Activated T-helper 17 cell treated with anti-CD3 and anti-CD28 coated beads, Interleukin-2, amount 50 U/mL, for 72 hours (primary cell): Measurements from ENCODE around the gene PSME3IP1. TPM values are rescaled to one million over a fixed set of nuclear protein-coding genes. Genes with fewer than 3 reads are reported as not detected.

Experiments used
- ATAC-seq: fragments of 150-1000 bp; cut with Tn5 transposase; replicated peaks from 2 replicates; pipeline ENCODE4 v1.10.0; 2021; ENCODE audit warnings: mild to moderate bottlenecking, moderate library complexity
- H3K27ac Mint-ChIP-seq: one replicate; pipeline ENCODE4 v1.8.0; 2022; ENCODE audit warnings: mixed read lengths
- H3K27me3 Mint-ChIP-seq: one replicate; pipeline ENCODE4 v1.8.0; 2022; ENCODE audit warnings: mixed read lengths
- H3K36me3 Mint-ChIP-seq: one replicate; pipeline ENCODE4 v1.8.0; 2022; ENCODE audit warnings: low read depth, mild to moderate bottlenecking, mixed read lengths
- H3K4me1 Mint-ChIP-seq: one replicate; pipeline ENCODE4 v1.8.0; 2022; ENCODE audit warnings: mixed read lengths
- H3K4me3 Mint-ChIP-seq: one replicate; pipeline ENCODE4 v1.8.0; 2022; ENCODE audit warnings: mild to moderate bottlenecking, mixed read lengths
- H3K9me3 Mint-ChIP-seq: one replicate; pipeline ENCODE4 v1.8.0; 2022; ENCODE audit warnings: mixed read lengths
- total RNA-seq, 2 donors: library from RNA; stranded (reverse); gene quantifications; one replicate each; pipeline ENCODE4 v1.2.3, GENCODE V29; 2022

The PSME3IP1 gene
- total RNA-seq, 2 donors from 2014 or later: 79.0 to 103 TPM

- no peak for ATAC-seq
- Mint-ChIP-seq H3K9me3 (no peaks in the 10 kb centered on the region), H3K27me3 (no peaks in the 10 kb centered on the region), H3K27ac (no peak overlapping the region), H3K36me3 (peaks cover 3% of the 10 kb centered on the region), H3K4me3 (no peak overlapping the region), H3K4me1 (no peaks in the 10 kb centered on the region)
Measured at GRCh38 chr16:57147381-57148221, 38.2 kb downstream of the PSME3IP1 start.

GRCh38 chr16:57146735-57147134, 39.1 kb downstream of the PSME3IP1 start:
- Mint-ChIP-seq H3K9me3 (no peaks in the 10 kb centered on the region), H3K27ac (no peak overlapping the region)

GRCh38 chr16:57146040-57146647, 39.7 kb downstream of the PSME3IP1 start:
- Mint-ChIP-seq H3K27ac (no peak overlapping the region), H3K4me1 (peaks cover 10% of the 10 kb centered on the region), H3K9me3 (no peaks in the 10 kb centered on the region), H3K36me3 (no peaks in the 10 kb centered on the region), H3K27me3 (no peaks in the 10 kb centered on the region), H3K4me3 (no peak overlapping the region)
- no peak for ATAC-seq

More at GRCh38 chr16:57146735-57147134, 39.1 kb downstream of the PSME3IP1 start:
- H3K36me3 Mint-ChIP-seq: no peaks in the 10 kb centered on the region
- no peak overlapping the region for H3K4me3 Mint-ChIP-seq
- H3K27me3 Mint-ChIP-seq: no peaks in the 10 kb centered on the region
- ATAC-seq: no peak
- H3K4me1 Mint-ChIP-seq: peaks cover 8% of the 10 kb centered on the region

GRCh38 chr16:57145046-57146021, 40.5 kb downstream of the PSME3IP1 start:
- no peaks in the 10 kb centered on the region for H3K9me3 Mint-ChIP-seq
- peaks cover 10% of the 10 kb centered on the region for H3K4me1 Mint-ChIP-seq
- no peaks in the 10 kb centered on the region for H3K27me3 Mint-ChIP-seq
- no peak overlapping the region for H3K4me3 Mint-ChIP-seq
- H3K27ac Mint-ChIP-seq: no peak overlapping the region
- ATAC-seq: peak; percentile 47
- H3K36me3 Mint-ChIP-seq: no peaks in the 10 kb centered on the region

- Mint-ChIP-seq H3K4me3 (no peak overlapping the region), H3K4me1 (peaks cover 15% of the 10 kb centered on the region), H3K9me3 (no peaks in the 10 kb centered on the region), H3K27ac (peak overlapping the region; percentile 65), H3K27me3 (no peaks in the 10 kb centered on the region), H3K36me3 (no peaks in the 10 kb centered on the region)
- ATAC-seq: no peak
Measured at GRCh38 chr16:57144027-57144426, 41.8 kb downstream of the PSME3IP1 start.

- ATAC-seq: no peak
- Mint-ChIP-seq H3K4me1 (peaks cover 15% of the 10 kb centered on the region), H3K36me3 (no peaks in the 10 kb centered on the region), H3K27ac (peak overlapping the region; percentile 65), H3K27me3 (no peaks in the 10 kb centered on the region), H3K9me3 (no peaks in the 10 kb centered on the region), H3K4me3 (no peak overlapping the region)
Measured at GRCh38 chr16:57143149-57143921, 42.5 kb downstream of the PSME3IP1 start.

DNA sequence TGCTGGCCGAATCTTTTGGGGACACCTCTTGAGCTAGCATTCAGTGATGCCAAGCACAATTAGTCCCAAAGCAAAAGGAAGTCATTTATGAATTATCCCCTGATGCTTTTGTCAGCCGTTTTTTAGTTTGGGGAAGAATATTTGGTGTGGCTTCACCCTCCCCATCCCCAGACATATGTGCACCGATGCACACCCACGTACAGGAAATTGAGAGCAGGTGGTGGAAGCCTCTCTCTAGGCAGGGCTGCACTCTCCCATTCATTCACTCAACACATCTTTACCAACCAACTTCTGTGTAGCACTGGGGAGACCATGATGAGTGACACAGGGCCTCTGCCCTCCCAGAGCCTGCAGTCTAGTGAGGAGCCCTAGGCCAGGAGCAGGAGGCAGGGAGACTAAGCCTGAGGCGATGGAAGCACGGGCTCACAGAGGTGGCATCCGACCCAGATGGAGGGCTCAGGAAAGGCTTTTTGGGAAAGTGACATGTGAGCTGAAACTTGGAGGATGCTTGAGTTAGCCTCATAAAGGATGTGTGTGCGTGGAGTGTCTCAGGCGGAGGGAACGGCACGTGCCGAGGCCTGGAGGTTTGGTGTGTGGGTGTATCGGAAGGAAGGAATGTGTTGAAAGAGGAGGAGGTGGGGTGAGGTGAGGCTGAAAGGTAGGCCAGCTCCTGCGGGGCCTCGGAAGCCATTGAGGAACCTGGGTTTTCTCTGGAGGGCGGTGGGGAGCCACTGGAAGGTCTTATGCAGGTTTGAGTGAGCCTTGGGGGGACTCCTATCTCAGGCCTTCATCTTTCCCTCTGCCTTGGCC, 43.8 kb downstream of the PSME3IP1 start:
- Mint-ChIP-seq H3K9me3 (no peaks in the 10 kb centered on the region), H3K4me3 (peak overlapping the region; percentile 68), H3K4me1 (peaks cover 15% of the 10 kb centered on the region), H3K27me3 (no peaks in the 10 kb centered on the region), H3K27ac (peak overlapping the region; percentile 88), H3K36me3 (no peaks in the 10 kb centered on the region)
- ATAC-seq: peak; percentile 70

DNA sequence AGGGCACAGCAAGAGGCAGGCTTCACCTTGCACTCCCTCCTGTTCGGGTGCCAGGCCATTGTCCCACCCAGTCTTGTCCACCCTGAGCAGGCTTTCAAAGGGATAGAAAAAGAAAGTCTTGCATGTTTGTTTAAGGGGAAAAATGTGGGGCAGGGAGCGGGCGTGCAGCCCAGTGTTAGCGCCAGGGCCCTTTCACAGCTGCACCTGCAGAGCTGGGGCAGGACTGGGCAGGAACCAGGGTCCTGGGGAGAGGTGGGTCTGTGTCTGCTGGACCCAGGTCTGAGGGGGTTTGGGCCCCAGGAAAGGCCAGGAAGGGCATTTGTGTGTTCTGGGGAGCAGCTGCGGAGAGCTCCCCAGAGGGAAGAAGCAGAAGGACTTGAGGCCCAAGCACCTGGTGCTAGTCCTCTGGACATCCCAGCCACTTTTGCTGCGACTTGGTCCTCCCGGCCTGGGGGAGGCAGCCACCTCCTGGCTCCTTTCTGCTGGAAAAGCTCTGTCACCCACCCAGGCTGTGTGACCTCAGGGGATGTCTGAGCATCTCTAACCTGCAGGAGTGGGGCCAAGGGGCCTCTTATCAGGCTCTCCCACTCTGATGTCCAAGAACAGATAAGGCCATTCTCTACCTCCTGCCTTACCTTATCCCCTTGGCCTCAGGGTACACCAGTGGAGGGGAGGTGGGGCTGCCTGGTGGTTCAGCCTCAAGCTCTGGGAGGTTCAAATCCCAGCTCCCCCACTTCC, 44.7 kb downstream of the PSME3IP1 start:
- no peak for ATAC-seq

GRCh38 chr16:57138281-57138935, 47.4 kb downstream of the PSME3IP1 start:
- H3K36me3 Mint-ChIP-seq: no peaks in the 10 kb centered on the region
- H3K4me1 Mint-ChIP-seq: peaks cover 21% of the 10 kb centered on the region
- H3K4me3 Mint-ChIP-seq: no peak overlapping the region
- ATAC-seq: no peak
- peak overlapping the region; percentile 61 for H3K27ac Mint-ChIP-seq
- H3K27me3 Mint-ChIP-seq: no peaks in the 10 kb centered on the region
- H3K9me3 Mint-ChIP-seq: no peaks in the 10 kb centered on the region

More for the DNA sequence above, 44.7 kb downstream of the PSME3IP1 start:
- H3K27me3 Mint-ChIP-seq: no peaks in the 10 kb centered on the region
- no peaks in the 10 kb centered on the region for H3K36me3 Mint-ChIP-seq
- no peaks in the 10 kb centered on the region for H3K9me3 Mint-ChIP-seq
- peaks cover 15% of the 10 kb centered on the region for H3K4me1 Mint-ChIP-seq
- peak overlapping the region; percentile 88 for H3K27ac Mint-ChIP-seq
- no peak overlapping the region for H3K4me3 Mint-ChIP-seq

- ATAC-seq: no peak
- Mint-ChIP-seq H3K9me3 (no peaks in the 10 kb centered on the region), H3K4me3 (no peak overlapping the region), H3K27ac (peak overlapping the region; percentile 61), H3K36me3 (no peaks in the 10 kb centered on the region), H3K4me1 (peaks cover 21% of the 10 kb centered on the region), H3K27me3 (no peaks in the 10 kb centered on the region)
Measured at GRCh38 chr16:57137566-57138273, 48.1 kb downstream of the PSME3IP1 start.

DNA sequence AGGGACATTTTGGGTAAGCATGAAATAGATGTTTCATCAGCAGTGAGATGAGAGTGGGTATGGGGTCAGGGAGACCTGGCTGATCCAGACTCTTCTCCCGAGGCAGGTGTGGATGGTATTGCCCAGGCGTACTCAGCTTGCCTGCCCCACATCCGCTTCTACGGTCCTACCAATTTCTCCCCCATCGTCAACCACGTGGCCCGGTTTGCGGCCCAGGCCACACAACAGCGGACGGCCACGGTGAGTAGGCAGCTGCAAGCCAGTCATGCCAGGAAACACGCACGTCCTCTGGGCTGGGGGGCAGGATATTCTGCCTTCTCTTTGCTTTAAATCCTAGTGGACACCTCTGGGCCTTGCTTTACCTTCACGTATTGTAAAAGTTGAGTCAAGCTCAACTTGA, 48.8 kb downstream of the PSME3IP1 start:
- no peaks in the 10 kb centered on the region for H3K27me3 Mint-ChIP-seq
- H3K36me3 Mint-ChIP-seq: no peaks in the 10 kb centered on the region
- H3K4me3 Mint-ChIP-seq: no peak overlapping the region
- peaks cover 17% of the 10 kb centered on the region for H3K4me1 Mint-ChIP-seq
- no peaks in the 10 kb centered on the region for H3K9me3 Mint-ChIP-seq
- no peak overlapping the region for H3K27ac Mint-ChIP-seq
- no peak for ATAC-seq

DNA sequence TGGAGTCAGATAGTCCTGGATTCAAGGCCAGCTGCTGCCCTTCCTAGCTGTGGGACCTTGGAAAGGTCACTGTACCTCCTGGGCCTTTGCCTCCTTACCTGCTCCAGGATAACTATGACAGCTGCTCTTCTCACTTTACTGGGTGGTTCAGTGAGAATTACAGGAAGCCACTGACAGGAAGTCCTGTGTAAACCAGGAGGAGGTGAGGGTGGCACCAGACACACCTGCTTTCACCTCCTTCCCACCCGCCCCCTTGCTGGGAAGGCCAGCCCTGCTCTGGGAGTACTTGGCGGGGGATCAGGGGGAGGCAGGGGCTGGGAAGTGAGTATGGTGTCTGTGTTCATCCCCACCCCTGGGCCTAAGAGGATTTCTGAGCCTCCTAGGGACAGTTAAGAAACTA, 50.9 kb downstream of the PSME3IP1 start:
- ATAC-seq: peak; percentile 82

More for the DNA sequence above, 50.9 kb downstream of the PSME3IP1 start:
- Mint-ChIP-seq H3K4me3 (peak overlapping the region; percentile 78), H3K4me1 (peaks cover 21% of the 10 kb centered on the region), H3K27ac (peak overlapping the region; percentile 96), H3K9me3 (no peaks in the 10 kb centered on the region), H3K36me3 (no peaks in the 10 kb centered on the region), H3K27me3 (no peaks in the 10 kb centered on the region)
